ENCODE measurements around the gene GBX2. TPM values are rescaled to one million over a fixed set of nuclear protein-coding genes. Genes with fewer than 3 reads are reported as not detected.

GBX2 gene
- total RNA-seq, 1 experiment from 2014 or later: 0.31 TPM

- H2BK120ac ChIP-seq (ENCODE audit: low read depth, low read length, poor library complexity, severe bottlenecking): no peak overlapping the region
- H2BK15ac ChIP-seq (ENCODE audit: low read depth, low read length): no peak overlapping the region
- no peak overlapping the region for H3K9ac ChIP-seq (ENCODE audit: extremely low read depth, insufficient read length, low read length)
- H4K5ac ChIP-seq (ENCODE audit: insufficient read length, low read depth, low read length): no peak overlapping the region
- no peaks in the 10 kb centered on the region for H3K4me1 ChIP-seq (ENCODE audit: insufficient read depth, low read length)
- Mint-ChIP-seq H3K27me3 (ENCODE audit: low read depth) (peaks cover 53% of the 10 kb centered on the region), H3K36me3 (ENCODE audit: insufficient read depth in 1 of 3, low read depth in 3 of 3) (peaks cover 0 to 4% (median 0%) of the 10 kb centered on the region in 3 experiments; a peak in 2 of 7 replicates), H3K4me3 (no peak overlapping the region), H3K4me1 (peaks cover 5 to 10% of the 10 kb centered on the region in 2 experiments; a peak in 3 of 4 replicates), H3K27ac (peak overlapping the region in 1 of 3 experiments; percentile 59; a peak in 1 of 7 replicates), H3K9me3 (peaks cover 15 to 17% of the 10 kb centered on the region in 2 experiments)
- H4K8ac ChIP-seq (replicated peaks; ENCODE audit: insufficient read length, low read depth, low read length): no peak overlapping the region
- no peak overlapping the region for H2AK5ac ChIP-seq (ENCODE audit: insufficient read length, low read length)
- H2BK12ac ChIP-seq (ENCODE audit: insufficient read length, low read depth, low read length): no peak overlapping the region
- H3K56ac ChIP-seq (ENCODE audit: insufficient read length, low read depth, low read length): no peak overlapping the region
- H3K9me3 ChIP-seq (ENCODE audit: control insufficient read depth, low read depth, low read length): no peaks in the 10 kb centered on the region
- no peak for DNase-seq
- no peaks in the 10 kb centered on the region for H3K23me2 ChIP-seq (ENCODE audit: insufficient read length, low read depth, low read length, poor library complexity, severe bottlenecking)
- no peaks in the 10 kb centered on the region for H3K79me2 ChIP-seq (ENCODE audit: insufficient read depth, low read length)
- no CpG with 5 or more reads among the region's 4 CpGs for WGBS (ENCODE audit: extremely low coverage, insufficient read length, low lambda C conversion rate)
- H3K23ac ChIP-seq (ENCODE audit: insufficient read length, low read depth, low read length): no peak overlapping the region
- no peak overlapping the region for H3K27ac ChIP-seq (ENCODE audit: insufficient read length, low read depth, low read length)
- H3K27me3 ChIP-seq (ENCODE audit: insufficient read depth, low read length): no peaks in the 10 kb centered on the region
- no peak for TF ChIP-seq CTCF (conservative IDR thresholded peaks at IDR 0.05)
- no peak overlapping the region for H3T11ph ChIP-seq (ENCODE audit: low read length)
- no peak overlapping the region for H3K18ac ChIP-seq (ENCODE audit: insufficient read length, low read depth, low read length)
- H2BK5ac ChIP-seq (ENCODE audit: insufficient read length, low read length): no peak overlapping the region
- H3K4ac ChIP-seq (ENCODE audit: low read depth, low read length): no peak overlapping the region
- no peak overlapping the region for H3K4me2 ChIP-seq (ENCODE audit: insufficient read depth, insufficient read length, low read length)
- no peak overlapping the region for H2AFZ ChIP-seq (ENCODE audit: low read length)
- H2BK20ac ChIP-seq (ENCODE audit: low read depth, low read length, poor library complexity, severe bottlenecking): no peak overlapping the region
- no peaks in the 10 kb centered on the region for H3K79me1 ChIP-seq (ENCODE audit: insufficient read depth, low read depth, low read length, poor library complexity, severe bottlenecking)
- no peak overlapping the region for H3K14ac ChIP-seq (ENCODE audit: insufficient read depth, low read length)
- H4K20me1 ChIP-seq (ENCODE audit: control insufficient read depth, insufficient read depth, insufficient read length): no peaks in the 10 kb centered on the region
- no peak overlapping the region for H4K91ac ChIP-seq (ENCODE audit: insufficient read length, low read depth, low read length)
Observed at GRCh38 chr2:236184701-236185100, 16.5 kb upstream of the GBX2 start.
